Esophagus muscularis mucosa (tissue), 3 donors: ENCODE data around the gene PRKAG2.

ENCODE experiments used
- CTCF ChIP-seq, 3 experiments: fragments of 200-600 bp in 2 of 3; fragments of 450-650 bp in 1 of 3; sonication (generic) in 2 of 3; IDR thresholded peaks; one replicate each; pipeline ENCODE4 v1.5.1; 2017 to 2019; ENCODE audit warnings: antibody characterized with exemption in 3 of 3, mild to moderate bottlenecking in 2 of 3, moderate library complexity in 1 of 3
- POLR2AphosphoS5 ChIP-seq, 2 donors: sonication (generic); formaldehyde crosslinking; IDR thresholded peaks; one replicate each; pipeline ENCODE4 v1.6.1; 2017; ENCODE audit warnings: antibody characterized with exemption in 2 of 2

- TF ChIP-seq CTCF (IDR thresholded peaks at IDR 0.05), result no peak
- TF ChIP-seq POLR2AphosphoS5 (IDR thresholded peaks at IDR 0.05), result no peak
These were observed 229.9 kb downstream of the PRKAG2 start for GRCh38 chr7:151647006-151647405.
